WERI-Rb-1 (cell line): ENCODE results near the gene TRIM39.
"Not testable (repeated sequence)": the region's sequence is repeated elsewhere in the genome, so short reads cannot be mapped to it uniquely, and the experiment has no call there.

ENCODE experiments used
- DNase-seq: peaks from one replicate; pipeline ENCODE4 v3.0.0-alpha.2; 2020
- H3K27ac ChIP-seq: fragments of 250-450 bp; sonication (Bioruptor Pico); 2 replicates; pipeline ENCODE4 v1.5.1; 2020; ENCODE audit warnings: mild to moderate bottlenecking, moderate library complexity
- H3K27me3 ChIP-seq: fragments of 250-450 bp; sonication (Bioruptor Pico); 2 replicates; pipeline ENCODE4 v1.5.1; 2021; ENCODE audit warnings: mild to moderate bottlenecking, low read depth, moderate library complexity; ENCODE audit not compliant: insufficient read depth, severe bottlenecking
- H3K36me3 ChIP-seq: fragments of 250-450 bp; sonication (Bioruptor Pico); 2 replicates; pipeline ENCODE4 v1.5.1; 2020; ENCODE audit warnings: mild to moderate bottlenecking, moderate library complexity
- H3K4me3 ChIP-seq: 2 replicates; pipeline ENCODE4 v1.5.1; 2011; ENCODE audit warnings: low read depth, mild to moderate bottlenecking, control low read depth, low read length
- H3K9me3 ChIP-seq: fragments of 250-450 bp; sonication (Bioruptor Pico); 2 replicates; pipeline ENCODE4 v1.5.1; 2021; ENCODE audit warnings: mild to moderate bottlenecking, moderate library complexity; ENCODE audit not compliant: severe bottlenecking
- CTCF ChIP-seq: IDR thresholded peaks from 2 replicates; pipeline ENCODE4 v1.5.1; 2011; ENCODE audit warnings: low read depth, mild to moderate bottlenecking, control low read depth, inconsistent platforms, low read length

Gene TRIM39

GRCh38 chr6:30360139-30360538 lies 33.4 kb downstream of the TRIM39 start:
- Histone ChIP-seq H3K9me3 (peaks cover 5% of the 10 kb centered on the region), H3K36me3 (no peaks in the 10 kb centered on the region), H3K27ac (no peak overlapping the region), H3K27me3 (peaks cover 6% of the 10 kb centered on the region), H3K4me3 (no peak overlapping the region)
- no peak; the same call in 1 of the 2 replicates for TF ChIP-seq CTCF
- DNase-seq = peak; percentile 88

DNA sequence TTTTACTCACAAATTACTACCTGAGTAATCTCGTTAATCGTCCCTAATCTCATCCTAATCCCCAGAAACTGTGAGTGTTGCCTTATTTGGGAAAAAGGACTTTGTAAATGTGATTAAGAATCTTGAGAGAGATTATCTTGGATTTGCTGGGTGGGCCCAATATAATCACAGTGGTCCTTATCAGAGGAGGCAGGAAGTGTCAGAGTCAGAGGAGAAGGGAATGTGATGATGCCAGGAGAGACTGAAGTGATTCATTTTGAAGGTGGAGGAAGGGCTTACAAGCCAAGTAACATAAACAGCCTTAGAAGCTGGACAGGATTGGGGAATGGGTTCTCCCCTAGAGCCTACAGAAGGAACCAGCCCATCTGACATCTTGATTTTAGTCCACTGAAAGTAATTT lies 34.9 kb downstream of the TRIM39 start:
- Histone ChIP-seq H3K9me3 (peaks cover 5% of the 10 kb centered on the region), H3K4me3 (no peak overlapping the region), H3K36me3 (no peaks in the 10 kb centered on the region), H3K27me3 (peaks cover 6% of the 10 kb centered on the region), H3K27ac (no peak overlapping the region)
- TF ChIP-seq CTCF = no peak
- DNase-seq = peak; percentile 61

DNA sequence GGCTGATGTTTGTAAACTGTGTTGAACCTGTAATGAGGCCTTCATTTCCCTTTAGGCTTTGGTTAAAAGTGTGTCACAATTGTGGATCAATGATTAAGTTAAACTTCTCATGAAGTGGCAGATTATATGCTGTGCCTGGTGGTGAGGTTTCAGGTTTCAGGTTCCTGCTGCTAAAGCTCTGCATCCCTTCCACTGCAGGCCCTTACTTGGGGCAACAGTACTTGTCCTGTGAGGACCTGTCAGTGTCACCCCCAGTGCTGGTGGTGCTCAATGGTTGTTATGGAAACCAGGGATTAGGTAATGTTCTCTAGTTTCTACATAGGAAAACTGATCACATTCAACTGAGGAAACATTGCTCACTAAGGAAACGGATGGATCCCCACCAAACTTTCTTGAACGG lies 36.7 kb downstream of the TRIM39 start:
- H3K27me3 ChIP-seq = no peaks in the 10 kb centered on the region

GRCh38 chr6:30364591-30364990 lies 37.9 kb downstream of the TRIM39 start:
- peak; percentile 64 for DNase-seq

More for the DNA sequence above, 36.7 kb downstream of the TRIM39 start:
- Histone ChIP-seq H3K9me3 (peaks cover 10% of the 10 kb centered on the region), H3K36me3 (no peaks in the 10 kb centered on the region), H3K4me3 (no peak overlapping the region), H3K27ac (no peak overlapping the region)
- TF ChIP-seq CTCF = no peak
- DNase-seq = peak; percentile 69

DNA sequence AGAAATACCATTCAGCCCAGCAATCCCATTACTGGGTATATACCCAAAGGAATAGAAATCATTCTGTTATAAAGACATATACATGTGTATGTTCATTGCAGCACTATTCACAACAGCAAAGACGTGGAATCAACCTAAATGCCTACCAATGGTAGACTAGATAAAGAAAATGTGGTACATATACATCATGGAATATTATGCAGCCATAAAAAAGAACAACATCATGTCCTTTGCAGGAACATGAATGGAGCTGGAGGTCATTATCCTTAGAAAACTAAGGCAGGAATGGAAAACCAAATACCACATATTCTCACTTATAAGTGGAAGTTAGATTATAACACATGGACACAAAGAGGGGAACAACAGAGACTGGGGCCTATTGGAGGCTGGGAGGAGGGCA lies 42.6 kb downstream of the TRIM39 start:
- DNase-seq, H3K9me3 ChIP-seq, H3K27ac ChIP-seq, H3K36me3 ChIP-seq, H3K4me3 ChIP-seq, H3K27me3 ChIP-seq: not testable (repeated sequence)

More at GRCh38 chr6:30364591-30364990, 37.9 kb downstream of the TRIM39 start:
- Histone ChIP-seq H3K9me3 (peaks cover 10% of the 10 kb centered on the region), H3K27ac (no peak overlapping the region), H3K27me3 (no peaks in the 10 kb centered on the region), H3K4me3 (no peak overlapping the region), H3K36me3 (no peaks in the 10 kb centered on the region)
- peak; percentile 74 for TF ChIP-seq CTCF

GRCh38 chr6:30378290-30378937 lies 51.7 kb downstream of the TRIM39 start:
- Histone ChIP-seq H3K4me3 (no peak overlapping the region), H3K27ac (no peak overlapping the region), H3K9me3 (no peaks in the 10 kb centered on the region), H3K27me3 (peaks cover 20% of the 10 kb centered on the region), H3K36me3 (no peaks in the 10 kb centered on the region)
- TF ChIP-seq CTCF = no peak
- no peak for DNase-seq
